Gastrocnemius medialis (tissue), 4 donors: ENCODE measurements around the gene PNMA8B.

Experiments used
- CTCF ChIP-seq, 5 experiments: fragments of 450-650 bp in 3 of 5; fragments of 200-600 bp in 2 of 5; sonication (generic) in 2 of 5; IDR thresholded peaks in 4 of 5; conservative IDR thresholded peaks in 1 of 5; 1 replicate in 4 of 5; 2 replicates in 1 of 5; pipeline ENCODE4 v1.5.1; 2016 to 2019; ENCODE audit warnings: antibody characterized with exemption in 5 of 5, mild to moderate bottlenecking in 3 of 5, moderate library complexity in 3 of 5
- POLR2A ChIP-seq, 2 donors: fragments of 450-650 bp; IDR thresholded peaks; one replicate each; pipeline ENCODE4 v1.6.1; 2017; ENCODE audit warnings: antibody characterized with exemption in 2 of 2, mild to moderate bottlenecking in 2 of 2, moderate library complexity in 2 of 2

- TF ChIP-seq CTCF (IDR thresholded peaks at IDR 0.05 in 4 of 5, conservative IDR thresholded peaks at IDR 0.05 in 1 of 5): no peak
- TF ChIP-seq POLR2A (IDR thresholded peaks at IDR 0.05): no peak
These were observed 35.6 kb downstream of the PNMA8B start for GRCh38 chr19:46460055-46460454.
